GM21526 (cell line): Measurements from ENCODE around the gene SHROOM2.

Experiments
- ATAC-seq: cut with Tn5 transposase; IDR thresholded peaks from one replicate; pipeline ENCODE4 v1.9.1; 2021; ENCODE audit warnings: moderate library complexity; ENCODE audit not compliant: unreplicated experiment, low FRiP score

Gene SHROOM2

DNA sequence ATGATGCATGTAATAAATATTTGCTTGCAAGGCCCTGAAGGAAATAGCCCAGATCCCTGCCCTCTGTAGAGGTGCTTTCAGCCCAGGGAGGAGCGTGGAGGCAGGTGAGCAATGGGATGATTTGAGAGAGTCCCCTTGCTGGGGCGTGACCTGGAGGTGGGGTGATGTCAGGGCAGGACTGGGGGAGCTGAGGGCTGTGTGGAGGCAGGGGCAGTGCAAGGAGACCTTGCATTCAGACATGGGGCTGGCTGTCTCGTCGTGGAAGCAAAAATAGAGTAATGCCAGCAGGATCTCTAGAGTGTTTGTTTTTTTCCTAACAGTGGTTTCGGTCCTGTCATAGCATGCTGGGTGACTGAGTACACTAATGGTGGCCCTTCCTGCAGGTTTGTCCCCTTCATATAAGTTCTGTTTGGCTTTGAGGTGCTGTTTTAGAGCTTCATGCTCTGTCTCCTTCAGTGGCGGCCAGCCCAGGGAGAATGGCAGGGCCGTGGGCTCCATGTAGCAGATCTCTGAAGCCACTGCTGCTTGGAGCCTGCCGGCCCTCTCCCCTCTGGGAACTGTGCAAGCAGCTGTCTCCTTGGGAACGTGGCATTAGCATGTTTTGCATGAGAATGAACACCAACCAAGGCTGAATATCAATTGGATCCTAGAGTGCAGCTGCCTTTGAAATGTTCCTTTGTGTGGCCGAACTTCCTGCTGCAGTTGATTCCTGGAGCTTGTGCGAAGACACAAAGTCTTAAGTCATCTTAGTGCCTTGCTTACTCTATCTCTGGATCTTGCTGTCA is 141.7 kb downstream of the SHROOM2 start:
- no peak for ATAC-seq

- no peak for ATAC-seq
These were observed 149.2 kb downstream of the SHROOM2 start for GRCh38 chrX:9935436-9935835.

GRCh38 chrX:9937761-9938160 is 151.5 kb downstream of the SHROOM2 start:
- ATAC-seq, result no peak

DNA sequence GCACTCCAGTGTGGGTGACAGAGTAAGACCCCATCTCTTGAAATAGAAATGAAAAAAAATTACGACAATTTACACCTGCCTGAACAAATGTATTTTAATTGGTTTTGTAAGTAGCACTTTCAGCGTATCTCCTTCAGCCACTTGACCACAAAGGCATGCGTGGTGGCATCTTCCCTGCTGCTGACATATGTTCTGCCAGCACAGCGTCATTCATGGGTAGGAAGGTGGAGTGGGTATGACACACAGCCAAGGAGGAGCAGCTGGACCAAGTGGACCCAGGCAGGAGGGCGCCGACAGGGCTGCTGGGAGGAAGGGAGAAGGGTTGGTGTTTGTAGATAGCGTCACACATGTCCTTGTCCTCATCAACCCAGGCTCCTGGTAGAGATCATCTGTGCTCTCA is 152.3 kb downstream of the SHROOM2 start:
- no peak for ATAC-seq

DNA sequence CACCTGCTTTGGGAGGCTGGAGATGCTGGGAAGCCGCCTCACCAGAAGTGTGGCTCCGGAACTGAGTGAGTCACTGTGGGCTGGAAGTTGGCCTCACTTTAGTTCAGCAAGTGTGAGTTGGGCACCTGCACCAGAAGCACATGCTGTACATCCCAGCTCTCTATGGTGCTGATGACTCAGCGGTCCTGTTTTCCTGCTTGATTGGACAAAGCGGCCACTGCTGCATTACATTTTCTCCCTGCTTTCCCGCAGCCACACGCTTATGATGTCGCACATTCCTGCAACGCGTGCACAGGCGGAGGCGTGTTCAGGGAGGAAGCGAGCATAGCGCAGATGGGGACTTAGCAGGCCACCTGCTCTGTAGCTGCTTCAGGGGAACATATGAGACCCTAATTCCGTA is 154.2 kb downstream of the SHROOM2 start:
- ATAC-seq, result no peak

DNA sequence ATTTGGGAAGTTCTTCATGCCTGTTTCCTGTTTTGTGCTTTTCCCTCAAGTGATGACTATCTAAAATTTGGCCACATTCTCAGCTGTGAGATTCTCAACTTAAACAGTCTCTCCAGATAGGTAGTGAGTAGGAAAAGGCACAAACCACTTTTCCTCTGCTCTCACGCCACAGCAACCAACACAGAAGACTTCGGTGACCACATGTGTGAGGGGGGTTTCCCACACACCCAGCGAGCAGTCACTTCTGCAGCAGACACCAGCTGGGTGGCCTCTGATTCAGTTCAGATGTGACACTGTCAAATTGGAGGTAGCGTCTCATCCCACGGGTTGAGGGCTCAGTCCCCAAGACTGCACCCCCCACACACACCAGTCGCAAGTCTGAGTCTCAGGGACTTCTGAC is 155.9 kb downstream of the SHROOM2 start:
- peak; percentile 80 for ATAC-seq

DNA sequence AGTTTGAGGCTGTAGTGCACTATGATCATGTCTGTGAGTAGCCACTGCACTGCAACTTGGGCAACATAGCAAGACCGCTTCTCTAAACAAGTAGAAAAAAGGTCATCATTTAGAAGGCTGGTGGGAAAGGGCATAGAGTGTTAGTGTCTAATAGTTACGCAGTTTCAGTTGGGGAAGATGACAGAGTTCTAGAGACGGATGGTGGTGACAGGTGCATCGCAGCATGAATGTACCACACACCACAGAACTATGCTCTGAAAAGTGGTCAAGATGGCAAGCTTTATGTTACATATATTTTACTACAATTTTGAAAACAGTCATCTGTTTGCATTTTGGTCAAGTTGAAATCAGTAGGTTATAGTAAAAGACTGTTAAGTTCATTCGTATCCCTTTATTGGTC is 157.2 kb downstream of the SHROOM2 start:
- ATAC-seq, result no peak

GRCh38 chrX:9947131-9947794 is 161.0 kb downstream of the SHROOM2 start:
- no peak for ATAC-seq

- no peak for ATAC-seq
These were observed 162.2 kb downstream of the SHROOM2 start for GRCh38 chrX:9948406-9948805.

DNA sequence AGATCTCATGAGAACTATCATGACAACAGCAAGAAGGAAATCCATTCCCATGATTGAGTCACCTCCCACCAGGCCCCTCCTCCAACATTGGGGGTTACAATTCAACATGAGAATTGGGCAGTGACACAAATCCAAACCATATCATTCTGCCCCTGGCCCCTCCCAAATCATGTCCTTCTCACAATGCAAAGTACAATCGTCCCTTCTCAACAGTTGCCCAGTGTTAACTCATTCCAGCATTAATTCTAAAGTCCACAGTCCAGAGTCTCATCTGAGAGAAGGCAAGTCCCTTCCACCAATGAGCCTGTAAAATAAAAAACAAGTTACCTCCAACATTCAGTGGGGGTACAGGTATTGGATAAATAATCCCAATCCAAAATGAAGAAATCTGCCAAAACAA is 166.1 kb downstream of the SHROOM2 start:
- ATAC-seq, result no peak

DNA sequence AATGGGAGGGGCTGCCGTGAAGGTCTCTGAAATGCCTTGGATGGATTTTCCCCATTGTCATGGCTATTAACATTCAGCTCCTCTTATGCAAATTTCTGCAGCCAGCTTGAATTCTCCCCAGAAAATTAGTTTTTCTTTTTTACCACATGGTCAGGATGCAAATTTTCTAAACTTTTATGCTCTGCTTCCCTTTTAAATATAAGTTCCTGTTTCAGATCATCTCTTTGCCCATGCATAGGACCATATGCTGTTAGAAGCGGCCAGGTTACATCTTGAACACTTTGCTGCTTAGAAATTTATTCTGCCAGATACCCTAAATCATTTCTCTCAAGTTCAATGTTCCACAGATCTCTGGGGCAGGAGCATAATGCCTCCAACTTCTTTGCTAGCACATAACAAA is 167.2 kb downstream of the SHROOM2 start:
- ATAC-seq, result no peak

DNA sequence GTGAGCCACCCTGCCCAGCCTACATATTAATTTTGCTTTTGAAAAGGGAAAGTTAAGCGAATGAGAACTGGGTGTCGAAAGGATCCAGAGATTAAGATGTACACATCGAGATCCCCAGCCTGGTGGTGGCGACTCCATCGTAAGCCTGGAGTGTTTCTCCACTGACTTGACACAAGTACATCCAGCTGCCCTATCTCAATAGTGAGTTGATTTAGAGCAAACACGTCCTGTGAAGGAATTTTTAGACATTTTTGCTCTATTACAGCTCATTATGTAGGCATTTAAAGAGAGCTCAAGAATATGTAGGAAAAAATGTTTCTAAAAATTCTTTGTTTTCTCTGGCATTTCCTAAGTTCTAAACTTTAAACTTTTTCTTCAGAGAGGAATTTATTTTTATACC is 169.3 kb downstream of the SHROOM2 start:
- no peak for ATAC-seq

- ATAC-seq, result no peak
These were observed 171.5 kb downstream of the SHROOM2 start for GRCh38 chrX:9957743-9958142.

DNA sequence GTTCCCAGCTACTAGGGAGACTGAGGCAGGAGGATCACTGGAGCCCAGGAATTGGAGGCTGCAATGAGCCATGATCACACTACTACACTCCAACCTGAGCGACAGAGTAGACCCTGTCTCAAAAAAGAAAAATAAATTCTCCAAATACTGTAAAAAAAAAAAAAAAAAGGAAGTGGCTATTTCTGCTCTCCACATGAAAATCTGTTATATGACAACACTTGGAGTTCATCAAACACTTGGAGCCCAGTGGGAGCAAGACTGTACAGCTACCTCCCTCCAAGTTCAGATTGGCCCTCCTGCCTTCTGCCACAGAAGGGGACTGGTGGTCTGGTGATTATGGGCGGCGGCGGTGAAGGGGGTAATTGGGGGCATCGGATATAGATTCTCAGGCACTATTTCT is 172.0 kb downstream of the SHROOM2 start:
- no peak for ATAC-seq

GRCh38 chrX:9961750-9962149 is 175.5 kb downstream of the SHROOM2 start:
- ATAC-seq, result no peak

GRCh38 chrX:9966775-9967408 is 180.7 kb downstream of the SHROOM2 start, which contains the start of gene CLDN34:
TSS of gene CLDN34 (plus strand) at chrX:9967358. CDS start at chrX:9967358, 0 bp downstream.
- no peak for ATAC-seq

DNA sequence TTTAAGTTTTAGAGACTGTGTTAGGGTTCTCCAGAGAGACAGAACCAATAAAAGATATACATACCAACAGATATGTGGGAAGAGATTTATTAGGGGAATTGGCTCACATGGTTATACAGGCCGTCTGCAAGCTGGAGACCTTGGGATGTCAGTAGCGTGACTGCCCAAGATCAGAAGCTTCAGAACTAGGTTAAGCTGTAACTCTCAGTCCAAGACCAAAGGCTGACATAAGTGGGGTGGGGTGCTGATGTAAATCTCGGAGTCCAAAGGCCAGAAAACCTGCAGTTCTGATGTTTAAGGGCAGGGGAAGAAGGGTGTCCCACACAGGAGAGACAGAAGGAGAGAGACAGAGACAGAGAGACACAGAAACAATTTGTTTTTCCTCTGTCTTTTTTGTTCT is 191.4 kb downstream of the SHROOM2 start:
- no peak for ATAC-seq

GRCh38 chrX:9980401-9980800 is 194.2 kb downstream of the SHROOM2 start:
- no peak for ATAC-seq

DNA sequence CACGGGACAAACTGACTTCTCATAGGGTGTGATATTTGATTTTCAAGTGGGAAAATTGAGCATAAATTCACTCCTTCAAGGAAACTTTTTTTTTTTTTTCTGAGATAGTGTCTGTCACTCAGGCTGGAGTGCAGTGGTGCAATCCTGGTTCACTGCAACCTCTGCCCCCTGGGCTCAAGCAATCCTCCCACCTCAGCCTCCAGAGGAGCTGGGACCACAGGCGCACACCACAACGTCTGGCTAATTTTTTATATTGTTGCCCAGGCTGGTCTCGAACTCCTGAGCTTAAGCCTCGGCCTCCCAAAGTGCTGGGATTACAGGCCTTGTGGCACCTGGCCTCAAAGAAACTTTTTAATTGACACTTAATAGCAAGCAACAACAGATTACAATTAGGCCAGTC is 194.7 kb downstream of the SHROOM2 start:
- ATAC-seq, result no peak

DNA sequence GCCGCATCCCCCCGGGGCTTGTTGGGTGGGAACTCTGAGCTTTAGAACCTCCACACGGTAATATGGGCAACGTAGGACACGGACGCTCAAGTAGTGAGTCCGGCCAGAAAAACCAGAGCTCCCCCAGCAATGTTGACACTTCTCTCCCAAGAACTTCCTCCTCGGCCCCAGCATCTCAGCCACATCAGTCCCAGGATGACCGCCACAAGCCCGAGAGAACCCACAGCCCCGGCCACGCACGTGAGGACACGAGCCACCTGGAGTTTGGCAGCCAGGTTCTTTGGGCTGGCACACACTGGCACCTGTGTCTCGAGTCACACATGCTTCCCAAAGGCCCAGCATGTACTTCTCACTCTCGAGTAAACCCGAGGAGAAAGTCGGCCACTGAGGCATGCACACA is 197.2 kb downstream of the SHROOM2 start:
- ATAC-seq, result no peak

GRCh38 chrX:9983846-9984245 is 197.6 kb downstream of the SHROOM2 start:
- no peak for ATAC-seq

GRCh38 chrX:9988762-9989161 is 202.5 kb downstream of the SHROOM2 start:
- no peak for ATAC-seq
